GM18526 (cell line): Measurements from ENCODE around the gene FSCN2.

Experiments
- POLR2A ChIP-seq: IDR thresholded peaks from 3 replicates; pipeline ENCODE4 v1.6.1; 2011; ENCODE audit not compliant: insufficient read length; ENCODE audit errors: extremely low read depth

The FSCN2 gene

GRCh38 chr17:81577278-81578000, 49.3 kb downstream of the FSCN2 start:
- TF ChIP-seq POLR2A, result no peak

GRCh38 chr17:81578038-81578441, 49.9 kb downstream of the FSCN2 start:
- no peak for TF ChIP-seq POLR2A

GRCh38 chr17:81578561-81579225, 50.5 kb downstream of the FSCN2 start:
- no peak for TF ChIP-seq POLR2A

- no peak for TF ChIP-seq POLR2A
Observed at GRCh38 chr17:81579298-81579697, 51.1 kb downstream of the FSCN2 start.

GRCh38 chr17:81579821-81580321, 51.7 kb downstream of the FSCN2 start:
- no peak for TF ChIP-seq POLR2A

GRCh38 chr17:81580481-81580880, 52.3 kb downstream of the FSCN2 start:
- no peak for TF ChIP-seq POLR2A

GRCh38 chr17:81581758-81582157, 53.6 kb downstream of the FSCN2 start:
- TF ChIP-seq POLR2A, result no peak

GRCh38 chr17:81582341-81582740, 54.2 kb downstream of the FSCN2 start:
- no peak for TF ChIP-seq POLR2A

GRCh38 chr17:81582749-81583148, 54.6 kb downstream of the FSCN2 start:
- no peak for TF ChIP-seq POLR2A

GRCh38 chr17:81583589-81584342, 55.6 kb downstream of the FSCN2 start:
- TF ChIP-seq POLR2A, result no peak

- TF ChIP-seq POLR2A, result no peak
Observed at GRCh38 chr17:81586096-81586495, 57.9 kb downstream of the FSCN2 start.
